AG09319 (cell line): Measurements from ENCODE around the gene PARD3B.

ENCODE experiments used
- DNase-seq: peaks from one replicate; pipeline ENCODE4 v3.0.0-alpha.2; 2010; ENCODE audit warnings: low read depth; ENCODE audit errors: extremely low read depth
- TF ChIP-seq, protein P1 (sequence below): IDR thresholded peaks from 2 replicates; pipeline ENCODE4 v1.5.1; 2011; ENCODE audit warnings: low read depth, mild to moderate bottlenecking, inconsistent platforms, low read length, moderate library complexity

The PARD3B gene

DNA sequence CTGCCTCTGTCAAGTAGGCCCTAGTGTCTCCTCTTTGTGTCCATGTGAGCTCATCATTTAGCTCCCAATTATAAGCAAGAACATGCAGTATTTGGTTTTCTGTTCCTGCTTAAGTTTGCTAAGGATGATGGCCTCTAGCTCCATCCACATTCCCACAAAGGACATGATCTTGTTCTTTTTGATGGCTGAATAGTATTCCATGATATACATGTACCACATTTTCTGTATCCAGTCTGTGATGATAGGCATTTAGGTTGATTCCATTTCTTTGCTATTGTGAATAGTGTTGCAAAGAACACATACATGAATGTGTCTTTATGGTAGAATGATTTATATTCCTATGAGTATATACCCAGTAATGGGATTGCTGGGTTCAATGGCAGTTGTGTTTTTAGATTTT, 263.2 kb downstream of the PARD3B start:
- no peak for DNase-seq
- TF ChIP-seq, protein P1, sequence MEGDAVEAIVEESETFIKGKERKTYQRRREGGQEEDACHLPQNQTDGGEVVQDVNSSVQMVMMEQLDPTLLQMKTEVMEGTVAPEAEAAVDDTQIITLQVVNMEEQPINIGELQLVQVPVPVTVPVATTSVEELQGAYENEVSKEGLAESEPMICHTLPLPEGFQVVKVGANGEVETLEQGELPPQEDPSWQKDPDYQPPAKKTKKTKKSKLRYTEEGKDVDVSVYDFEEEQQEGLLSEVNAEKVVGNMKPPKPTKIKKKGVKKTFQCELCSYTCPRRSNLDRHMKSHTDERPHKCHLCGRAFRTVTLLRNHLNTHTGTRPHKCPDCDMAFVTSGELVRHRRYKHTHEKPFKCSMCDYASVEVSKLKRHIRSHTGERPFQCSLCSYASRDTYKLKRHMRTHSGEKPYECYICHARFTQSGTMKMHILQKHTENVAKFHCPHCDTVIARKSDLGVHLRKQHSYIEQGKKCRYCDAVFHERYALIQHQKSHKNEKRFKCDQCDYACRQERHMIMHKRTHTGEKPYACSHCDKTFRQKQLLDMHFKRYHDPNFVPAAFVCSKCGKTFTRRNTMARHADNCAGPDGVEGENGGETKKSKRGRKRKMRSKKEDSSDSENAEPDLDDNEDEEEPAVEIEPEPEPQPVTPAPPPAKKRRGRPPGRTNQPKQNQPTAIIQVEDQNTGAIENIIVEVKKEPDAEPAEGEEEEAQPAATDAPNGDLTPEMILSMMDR: no peak

DNA sequence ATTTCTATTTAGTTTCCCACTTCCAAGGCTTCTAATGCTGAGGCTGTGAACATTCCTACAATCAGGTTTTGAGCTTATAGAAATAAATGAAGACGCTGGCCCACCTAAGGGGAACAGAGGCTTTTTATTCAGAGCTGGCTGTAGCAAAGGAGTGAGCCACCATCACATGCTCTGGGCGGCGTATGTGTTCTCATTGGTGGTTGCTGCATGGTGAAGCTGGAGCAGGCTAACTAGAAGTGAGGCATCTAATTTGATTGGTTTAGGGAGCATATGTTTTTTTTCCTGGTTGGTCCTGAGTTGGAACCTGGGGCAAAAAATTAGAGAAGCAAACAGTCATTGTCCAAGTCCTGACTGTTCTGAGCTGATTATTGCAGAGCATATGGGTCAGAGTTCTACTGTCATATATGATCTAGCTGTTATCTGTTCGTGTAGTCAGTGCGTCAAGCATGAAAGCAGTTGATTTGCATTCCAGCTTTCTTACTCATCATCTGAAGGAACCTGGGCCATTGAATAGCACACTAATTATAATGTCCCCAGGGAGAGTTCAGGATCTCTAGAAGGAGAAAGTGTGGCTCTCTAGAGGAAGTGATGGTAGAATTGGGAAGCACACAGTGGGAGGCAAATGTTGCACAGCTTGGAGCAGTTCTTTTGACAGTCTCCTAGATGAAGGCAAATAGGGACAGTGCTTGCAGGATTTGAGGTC, 279.6 kb downstream of the PARD3B start:
- TF ChIP-seq, protein P1: no peak
- no peak for DNase-seq

DNA sequence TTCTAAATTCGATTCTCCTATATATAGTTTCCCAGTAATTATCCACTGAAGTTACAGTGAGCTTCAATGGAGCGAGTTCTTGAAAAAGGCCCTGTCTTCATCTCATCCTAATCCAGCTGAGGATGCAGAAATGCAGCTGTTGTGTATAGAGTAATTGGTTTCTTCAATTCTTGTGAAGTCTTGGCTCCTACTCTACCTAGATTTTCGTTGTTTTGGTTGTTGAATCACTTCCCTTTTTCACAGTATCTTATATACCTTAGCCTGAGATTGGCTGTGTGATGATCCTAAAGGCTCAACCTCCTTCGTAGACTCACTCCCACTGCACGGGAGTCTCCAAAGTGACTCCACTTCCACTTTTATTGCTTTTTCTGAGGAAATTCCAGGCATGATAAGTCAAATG, 280.4 kb downstream of the PARD3B start:
- DNase-seq: no peak
- TF ChIP-seq, protein P1: no peak

DNA sequence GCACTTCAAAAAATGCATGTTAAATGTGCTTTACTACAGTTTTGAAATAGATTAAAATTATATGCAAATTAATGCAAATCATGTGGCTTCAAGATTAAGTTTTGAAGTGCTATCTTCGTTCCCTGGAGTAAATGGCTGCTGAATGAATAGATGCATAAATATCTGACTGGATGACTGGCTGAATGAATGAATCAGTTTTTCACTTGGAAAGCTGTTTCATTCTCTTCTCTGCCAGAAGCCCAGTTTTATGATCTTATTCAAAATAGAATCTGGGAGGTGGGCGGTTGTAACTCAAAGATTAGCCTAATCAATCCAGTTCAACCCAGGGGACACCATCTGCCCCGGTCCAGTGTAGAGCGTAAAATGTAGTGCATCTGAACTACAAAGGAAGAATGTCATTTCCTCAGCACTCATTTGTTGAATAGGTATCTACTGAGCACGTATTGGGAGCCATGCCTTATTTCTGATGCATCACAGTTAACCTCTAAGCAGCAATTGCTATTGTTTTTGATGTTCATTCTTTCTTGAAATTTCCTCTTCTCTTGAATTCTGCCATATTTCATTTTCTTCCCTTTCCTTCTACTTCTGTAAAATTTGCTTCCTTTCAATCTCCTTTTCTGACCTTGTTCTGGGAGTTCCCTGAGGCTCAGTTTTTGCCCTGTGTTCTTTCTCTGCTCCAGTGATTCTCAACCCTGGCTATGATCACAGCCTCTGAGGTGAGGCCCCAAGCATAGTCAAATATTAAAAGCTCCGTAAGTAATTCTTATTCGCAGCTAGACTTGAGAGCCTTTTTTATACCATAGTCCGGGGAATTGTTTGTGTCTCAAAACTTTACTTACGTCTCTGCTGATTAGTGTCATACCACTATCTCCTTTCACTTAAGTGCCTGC, 282.7 kb downstream of the PARD3B start:
- TF ChIP-seq, protein P1: no peak
- no peak for DNase-seq

DNA sequence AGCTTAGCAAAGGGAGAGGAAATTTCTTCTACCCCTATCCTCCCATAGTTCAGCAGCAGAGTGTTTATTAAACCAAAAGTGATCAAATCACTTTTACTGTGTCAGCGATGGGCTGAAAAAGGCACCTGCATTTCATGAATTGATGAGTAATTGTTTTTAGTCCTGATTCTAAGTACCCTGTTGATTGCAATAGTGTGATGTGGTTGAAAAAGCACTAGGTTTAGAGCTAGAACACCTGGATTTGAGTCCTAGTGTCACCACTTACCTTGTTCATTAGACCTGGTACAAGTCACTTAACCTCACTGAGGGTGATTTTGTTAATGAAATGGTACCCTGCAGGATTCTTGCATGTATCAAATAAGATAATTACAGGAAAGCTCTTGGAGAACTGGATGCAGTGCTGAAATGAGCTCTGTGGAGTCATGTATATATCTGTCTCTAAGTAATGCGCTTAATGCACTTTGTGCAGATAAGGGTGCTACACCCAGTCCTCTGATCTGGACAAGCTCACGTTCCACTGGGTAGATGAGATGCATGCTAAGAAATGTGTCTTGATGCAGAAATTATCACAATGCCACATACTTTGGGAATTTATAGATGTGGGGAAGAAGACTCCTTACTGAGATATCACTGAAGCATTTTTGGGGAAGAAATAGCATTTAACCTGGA, 289.6 kb downstream of the PARD3B start:
- no peak for DNase-seq
- TF ChIP-seq, protein P1: no peak

DNA sequence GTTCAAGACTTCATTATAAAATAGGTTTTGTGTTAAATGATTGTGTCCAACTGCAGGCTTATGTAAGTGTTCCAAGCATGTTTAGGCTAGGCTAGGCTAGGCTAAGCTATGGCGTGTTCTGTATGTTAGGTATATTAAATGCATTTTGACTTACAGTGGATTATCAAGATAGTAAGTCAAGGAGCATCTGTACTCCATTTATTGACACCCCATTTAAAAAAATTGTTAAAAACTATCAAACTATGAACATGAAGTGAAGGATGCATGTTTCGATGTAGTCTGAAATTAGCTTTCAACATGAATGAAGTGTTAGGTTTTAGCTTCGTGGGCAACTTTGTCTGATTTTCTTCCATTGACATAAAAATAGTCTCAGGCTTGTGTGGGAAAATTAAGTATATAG, 290.5 kb downstream of the PARD3B start:
- DNase-seq: no peak
- TF ChIP-seq, protein P1: no peak
